SK-N-MC (cell line): ENCODE data around the gene SHROOM3.

Source experiments
- EZH2 ChIP-seq: fragments of 200-600 bp; sonication (generic); IDR thresholded peaks from one replicate; pipeline ENCODE4 v1.6.1; 2017; ENCODE audit warnings: antibody characterized with exemption
- POLR2AphosphoS5 ChIP-seq: IDR thresholded peaks from 2 replicates; pipeline ENCODE4 v1.6.1; 2012; ENCODE audit warnings: mild to moderate bottlenecking, low read depth, low read length, borderline replicate concordance

GRCh38 chr4:76550966-76551780, 116.1 kb downstream of the SHROOM3 start:
- TF ChIP-seq POLR2AphosphoS5, result no peak
- TF ChIP-seq EZH2, result no peak
